Muscle of leg (tissue), 16 donors: ENCODE results near the gene OR5AP2. TPM values are rescaled to one million over a fixed set of nuclear protein-coding genes. Genes with fewer than 3 reads are reported as not detected.
"Not testable (repeated sequence)": the region's sequence is repeated elsewhere in the genome, so short reads cannot be mapped to it uniquely, and the experiment has no call there.

Source experiments
- DNase-seq: peaks from one replicate; pipeline ENCODE4 v3.0.0; 2013
- H3K27ac ChIP-seq: one replicate; pipeline ENCODE4 v1.5.1; 2013; ENCODE audit warnings: mild to moderate bottlenecking, low read length, control low read depth
- H3K27me3 ChIP-seq: one replicate; pipeline ENCODE4 v1.6.1; 2013; ENCODE audit warnings: low read length; ENCODE audit not compliant: control insufficient read depth, insufficient read depth
- H3K36me3 ChIP-seq: one replicate; pipeline ENCODE4 v1.6.1; 2013; ENCODE audit warnings: low read length; ENCODE audit not compliant: control insufficient read depth, insufficient read depth
- H3K4me1 ChIP-seq: one replicate; pipeline ENCODE4 v1.6.1; 2013; ENCODE audit warnings: low read length; ENCODE audit not compliant: control insufficient read depth, insufficient read depth
- H3K4me3 ChIP-seq: one replicate; pipeline ENCODE4 v1.5.1; 2013; ENCODE audit warnings: low read length, control low read depth
- H3K9me3 ChIP-seq: replicated peaks from 2 replicates; pipeline ENCODE4 v1.6.1; 2013; ENCODE audit warnings: low read depth, low read length; ENCODE audit not compliant: control insufficient read depth
- WGBS: methylation state at CpG from one replicate; pipeline ENCODE4 v1.1.5; 2013; ENCODE audit warnings: missing lambda C conversion rate; ENCODE audit not compliant: insufficient coverage; 5-methylcytosine and 5-hydroxymethylcytosine counted together
- long read RNA-seq, 11 donors: transcript quantifications; one replicate each; lab custom pipeline, GENCODE V29; 2026
- polyA plus RNA-seq, 8 donors: library from polyadenylated mRNA; unstranded; fragments of 120-200 nt; gene quantifications; one replicate each; pipeline versions ENCODE4 v1.2.1 to v1.2.3, GENCODE V29; 2013; ENCODE audit warnings: inconsistent platforms in 1 of 8, low replicate concordance in 1 of 8; ENCODE audit not compliant: insufficient read length in 8 of 8, insufficient read depth in 1 of 8
- total RNA-seq: library from RNA; stranded (reverse); fragments of 120-200 nt; gene quantifications from one replicate; pipeline ENCODE4 v1.2.4, GENCODE V29; 2013

The OR5AP2 gene
- total RNA-seq: not detected
- polyA plus RNA-seq: not detected
- long read RNA-seq, donor 1: 0 reads
- long read RNA-seq, donor 2: 0 reads
- long read RNA-seq, donor 3: 0 reads
- long read RNA-seq, donor 4: 0 reads
- long read RNA-seq, donor 5: 0 reads
- long read RNA-seq, donor 6: 0 reads
- long read RNA-seq, donor 7: 0 reads
- long read RNA-seq, donor 8: 0 reads
- long read RNA-seq, donor 9: 0 reads
- long read RNA-seq, donor 10: 0 reads
- long read RNA-seq, donor 11: 0 reads

GRCh38 chr11:56642339-56642738 lies at the start of gene OR5AP2:
TSS of gene OR5AP2 (minus strand) at chr11:56642439. CDS start at chr11:56642439, 0 bp downstream.
- Histone ChIP-seq H3K36me3 (no peaks in the 10 kb centered on the region), H3K4me3 (no peak within 1 kb of the TSS), H3K27me3 (no peaks in the 10 kb centered on the region), H3K27ac (no peak within 1 kb of the TSS), H3K4me1 (no peaks in the 10 kb centered on the region), H3K9me3 (no peaks in the 10 kb centered on the region)
- no CpG with 5 or more reads among the region's 2 CpGs for WGBS
- no peak for DNase-seq

- WGBS: no CpG with 5 or more reads among the region's 3 CpGs
- not testable (repeated sequence) for DNase-seq, H3K9me3 ChIP-seq, H3K4me3 ChIP-seq, H3K27me3 ChIP-seq, H3K36me3 ChIP-seq, H3K27ac ChIP-seq, H3K4me1 ChIP-seq
Observed at GRCh38 chr11:56691179-56691578, 48.9 kb upstream of the OR5AP2 start.

- Histone ChIP-seq H3K36me3 (no peaks in the 10 kb centered on the region), H3K27ac (no peak overlapping the region), H3K4me3 (no peak overlapping the region), H3K9me3 (no peaks in the 10 kb centered on the region), H3K27me3 (no peaks in the 10 kb centered on the region), H3K4me1 (no peaks in the 10 kb centered on the region)
- no peak for DNase-seq
- no CpG with 5 or more reads among the region's 1 CpG for WGBS
Observed at GRCh38 chr11:56688554-56689100, 46.4 kb upstream of the OR5AP2 start.

- no peak for DNase-seq
- Histone ChIP-seq H3K27me3 (no peaks in the 10 kb centered on the region), H3K36me3 (no peaks in the 10 kb centered on the region), H3K4me1 (no peaks in the 10 kb centered on the region), H3K9me3 (no peaks in the 10 kb centered on the region), H3K27ac (no peak overlapping the region), H3K4me3 (no peak overlapping the region)
- no CpG with 5 or more reads among the region's 2 CpGs for WGBS
Observed at GRCh38 chr11:56670984-56671383, 28.7 kb upstream of the OR5AP2 start.

- H3K27ac ChIP-seq: no peak within 1 kb of the TSS
- no peak for DNase-seq
- H3K9me3 ChIP-seq: no peaks in the 10 kb centered on the region
- H3K4me3 ChIP-seq: no peak within 1 kb of the TSS
- H3K36me3 ChIP-seq: no peaks in the 10 kb centered on the region
- H3K4me1 ChIP-seq: no peaks in the 10 kb centered on the region
- no CpG with 5 or more reads among the region's 2 CpGs for WGBS
- no peaks in the 10 kb centered on the region for H3K27me3 ChIP-seq
Observed at GRCh38 chr11:56663386-56663785, 21.1 kb upstream of the OR5AP2 start, which contains the start of gene OR5AR1. TSS of gene OR5AR1 (plus strand) at chr11:56663686. CDS start at chr11:56663686, 0 bp downstream.

- no CpG with 5 or more reads among the region's 3 CpGs for WGBS
- no peaks in the 10 kb centered on the region for H3K9me3 ChIP-seq
- H3K27ac ChIP-seq: no peak overlapping the region
- H3K4me1 ChIP-seq: no peaks in the 10 kb centered on the region
- no peak for DNase-seq
- no peaks in the 10 kb centered on the region for H3K36me3 ChIP-seq
- H3K27me3 ChIP-seq: no peaks in the 10 kb centered on the region
- H3K4me3 ChIP-seq: no peak overlapping the region
Observed at GRCh38 chr11:56659755-56660154, 17.5 kb upstream of the OR5AP2 start.

GRCh38 chr11:56637500-56637899 lies 4.7 kb downstream of the OR5AP2 start:
- Histone ChIP-seq H3K27ac (no peak overlapping the region), H3K27me3 (no peaks in the 10 kb centered on the region), H3K4me3 (no peak overlapping the region), H3K36me3 (no peaks in the 10 kb centered on the region), H3K4me1 (no peaks in the 10 kb centered on the region), H3K9me3 (no peaks in the 10 kb centered on the region)
- DNase-seq: no peak
- 100% methylated on average over 1 of the region's 3 CpGs for WGBS

- H3K27ac ChIP-seq: no peak overlapping the region
- no peaks in the 10 kb centered on the region for H3K36me3 ChIP-seq
- WGBS: no CpG with 5 or more reads among the region's 2 CpGs
- no peaks in the 10 kb centered on the region for H3K9me3 ChIP-seq
- DNase-seq: no peak
- H3K4me3 ChIP-seq: no peak overlapping the region
- no peaks in the 10 kb centered on the region for H3K4me1 ChIP-seq
- no peaks in the 10 kb centered on the region for H3K27me3 ChIP-seq
Observed at GRCh38 chr11:56636861-56637260, 5.4 kb downstream of the OR5AP2 start.

- WGBS: no CpG with 5 or more reads among the region's 2 CpGs
- DNase-seq: no peak
- Histone ChIP-seq H3K27me3 (no peaks in the 10 kb centered on the region), H3K4me1 (no peaks in the 10 kb centered on the region), H3K36me3 (no peaks in the 10 kb centered on the region), H3K9me3 (no peaks in the 10 kb centered on the region), H3K27ac (no peak overlapping the region), H3K4me3 (no peak overlapping the region)
Observed at GRCh38 chr11:56632329-56632728, 9.9 kb downstream of the OR5AP2 start.

GRCh38 chr11:56625946-56626345 lies 16.3 kb downstream of the OR5AP2 start:
- Histone ChIP-seq H3K36me3 (no peaks in the 10 kb centered on the region), H3K4me3 (no peak overlapping the region), H3K9me3 (no peaks in the 10 kb centered on the region), H3K27ac (no peak overlapping the region), H3K27me3 (no peaks in the 10 kb centered on the region), H3K4me1 (no peaks in the 10 kb centered on the region)
- WGBS: no CpG with 5 or more reads among the region's 2 CpGs
- DNase-seq: no peak
